ENCODE data around the gene PTGDS. TPM values are rescaled to one million over a fixed set of nuclear protein-coding genes. Genes with fewer than 3 reads are reported as not detected.

PTGDS gene
- total RNA-seq, 1 experiment from 2014 or later, result 1.1 TPM

GRCh38 chr9:136957901-136958300 is 19.4 kb upstream of the PTGDS start:
- TF ChIP-seq, protein P1, sequence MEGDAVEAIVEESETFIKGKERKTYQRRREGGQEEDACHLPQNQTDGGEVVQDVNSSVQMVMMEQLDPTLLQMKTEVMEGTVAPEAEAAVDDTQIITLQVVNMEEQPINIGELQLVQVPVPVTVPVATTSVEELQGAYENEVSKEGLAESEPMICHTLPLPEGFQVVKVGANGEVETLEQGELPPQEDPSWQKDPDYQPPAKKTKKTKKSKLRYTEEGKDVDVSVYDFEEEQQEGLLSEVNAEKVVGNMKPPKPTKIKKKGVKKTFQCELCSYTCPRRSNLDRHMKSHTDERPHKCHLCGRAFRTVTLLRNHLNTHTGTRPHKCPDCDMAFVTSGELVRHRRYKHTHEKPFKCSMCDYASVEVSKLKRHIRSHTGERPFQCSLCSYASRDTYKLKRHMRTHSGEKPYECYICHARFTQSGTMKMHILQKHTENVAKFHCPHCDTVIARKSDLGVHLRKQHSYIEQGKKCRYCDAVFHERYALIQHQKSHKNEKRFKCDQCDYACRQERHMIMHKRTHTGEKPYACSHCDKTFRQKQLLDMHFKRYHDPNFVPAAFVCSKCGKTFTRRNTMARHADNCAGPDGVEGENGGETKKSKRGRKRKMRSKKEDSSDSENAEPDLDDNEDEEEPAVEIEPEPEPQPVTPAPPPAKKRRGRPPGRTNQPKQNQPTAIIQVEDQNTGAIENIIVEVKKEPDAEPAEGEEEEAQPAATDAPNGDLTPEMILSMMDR (IDR thresholded peaks at IDR 0.05; ENCODE audit: unreplicated experiment), result no peak
- intact Hi-C loops (cut with micrococcal nuclease), result no loop called here
- POLR2A ChIA-PET, result no interaction called here
- CTCF ChIA-PET, result interaction anchor here (0.6 kb wide), 1 partner anchor 88 kb away, joined by 3 read pairs; no protein-coding TSS in a partner anchor
- Mint-ChIP-seq H3K4me1 (ENCODE audit: insufficient read depth, unreplicated experiment) (peaks cover 8% of the 10 kb centered on the region), H3K27me3 (ENCODE audit: insufficient read depth, unreplicated experiment) (no peaks in the 10 kb centered on the region), H3K27ac (ENCODE audit: low read depth, unreplicated experiment) (no peak overlapping the region), H3K4me3 (ENCODE audit: unreplicated experiment) (no peak overlapping the region), H3K36me3 (ENCODE audit: insufficient read depth, unreplicated experiment) (peaks cover 1% of the 10 kb centered on the region), H3K9me3 (ENCODE audit: unreplicated experiment) (peaks cover 10% of the 10 kb centered on the region)
- no peak for DNase-seq (ENCODE audit: unreplicated experiment)
- no TSS peak for BruUV-seq (replicated peaks)

- Mint-ChIP-seq H3K4me3 (ENCODE audit: unreplicated experiment) (no peak overlapping the region), H3K4me1 (ENCODE audit: insufficient read depth, unreplicated experiment) (peaks cover 10% of the 10 kb centered on the region), H3K27me3 (ENCODE audit: insufficient read depth, unreplicated experiment) (no peaks in the 10 kb centered on the region), H3K27ac (ENCODE audit: low read depth, unreplicated experiment) (peak overlapping the region; percentile 12), H3K9me3 (ENCODE audit: unreplicated experiment) (peaks cover 10% of the 10 kb centered on the region), H3K36me3 (ENCODE audit: insufficient read depth, unreplicated experiment) (peaks cover 7% of the 10 kb centered on the region)
- ChIA-PET POLR2A (no interaction called here), CTCF (no interaction called here)
- no TSS peak for BruUV-seq (replicated peaks)
- TF ChIP-seq, protein P1 (IDR thresholded peaks at IDR 0.05; ENCODE audit: unreplicated experiment), result no peak
- intact Hi-C loops (cut with micrococcal nuclease), result no loop called here
- DNase-seq (ENCODE audit: unreplicated experiment), result no peak
Observed at GRCh38 chr9:136958473-136958872, 18.8 kb upstream of the PTGDS start.

DNA sequence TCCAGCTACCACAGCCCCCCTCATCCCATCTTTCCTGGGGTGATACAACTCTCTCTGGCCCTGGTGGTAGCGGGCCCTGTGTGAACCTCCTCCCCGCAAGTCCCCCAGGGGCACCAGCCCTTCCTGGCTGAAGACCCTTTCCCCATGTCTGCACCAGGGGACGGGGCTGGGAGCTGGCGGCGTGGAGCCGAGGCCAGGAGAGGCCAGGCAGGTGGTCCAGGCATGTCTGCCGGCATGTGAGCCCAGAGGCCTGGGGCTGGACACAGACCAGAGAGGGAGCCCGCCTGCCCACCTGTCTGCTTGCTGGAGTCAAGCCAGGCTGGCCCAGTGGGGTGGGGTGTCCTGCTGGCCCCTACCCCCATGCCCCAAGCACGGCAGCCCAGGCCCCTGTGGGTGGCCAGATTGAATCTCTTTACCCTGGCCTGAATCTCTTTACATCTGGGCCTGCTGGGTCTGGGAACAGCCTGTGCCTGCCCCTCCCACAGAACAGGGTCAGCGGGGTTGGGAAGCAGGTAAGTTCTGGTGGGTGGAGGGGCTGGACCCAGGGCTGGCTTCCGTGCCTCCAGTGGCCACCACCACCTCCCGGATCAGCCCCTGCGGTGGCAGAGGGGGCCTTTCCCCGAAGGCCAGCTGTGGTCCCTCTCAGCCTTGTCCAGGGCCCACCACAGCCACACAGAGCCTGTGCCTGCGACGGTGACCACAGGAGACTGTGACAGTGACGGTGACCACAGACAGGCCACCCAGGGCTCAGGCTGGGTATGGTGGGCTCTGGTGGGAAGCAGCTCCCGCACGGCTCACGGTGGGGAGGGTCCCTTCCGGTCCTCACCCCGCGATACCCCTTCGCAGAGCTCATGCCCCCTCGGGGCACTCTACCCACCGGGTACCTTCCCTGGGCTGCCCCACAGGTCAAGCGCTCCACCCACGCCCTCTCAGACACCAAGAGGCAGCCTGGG is 18.1 kb upstream of the PTGDS start:
- Mint-ChIP-seq H3K9me3 (ENCODE audit: unreplicated experiment) (peaks cover 10% of the 10 kb centered on the region), H3K27me3 (ENCODE audit: insufficient read depth, unreplicated experiment) (no peaks in the 10 kb centered on the region), H3K4me3 (ENCODE audit: unreplicated experiment) (no peak overlapping the region), H3K27ac (ENCODE audit: low read depth, unreplicated experiment) (peak overlapping the region; percentile 12), H3K4me1 (ENCODE audit: insufficient read depth, unreplicated experiment) (peaks cover 10% of the 10 kb centered on the region), H3K36me3 (ENCODE audit: insufficient read depth, unreplicated experiment) (peaks cover 7% of the 10 kb centered on the region)
- POLR2A ChIA-PET, result interaction anchor here (0.8 to 1.5 kb wide), 2 partner anchors 11 to 180 kb away, joined by 3 to 5 read pairs; partner anchors contain the start of gene GRIN1
- no peak for DNase-seq (ENCODE audit: unreplicated experiment)
- intact Hi-C loops (cut with micrococcal nuclease), result no loop called here
- no TSS peak for BruUV-seq (replicated peaks)
- TF ChIP-seq, protein P1 (IDR thresholded peaks at IDR 0.05; ENCODE audit: unreplicated experiment), result no peak
- CTCF ChIA-PET, result interaction anchor here (0.7 to 1.1 kb wide), 3 partner anchors 70 to 76 kb away, joined by 3 read pairs; no protein-coding TSS in a partner anchor

DNA sequence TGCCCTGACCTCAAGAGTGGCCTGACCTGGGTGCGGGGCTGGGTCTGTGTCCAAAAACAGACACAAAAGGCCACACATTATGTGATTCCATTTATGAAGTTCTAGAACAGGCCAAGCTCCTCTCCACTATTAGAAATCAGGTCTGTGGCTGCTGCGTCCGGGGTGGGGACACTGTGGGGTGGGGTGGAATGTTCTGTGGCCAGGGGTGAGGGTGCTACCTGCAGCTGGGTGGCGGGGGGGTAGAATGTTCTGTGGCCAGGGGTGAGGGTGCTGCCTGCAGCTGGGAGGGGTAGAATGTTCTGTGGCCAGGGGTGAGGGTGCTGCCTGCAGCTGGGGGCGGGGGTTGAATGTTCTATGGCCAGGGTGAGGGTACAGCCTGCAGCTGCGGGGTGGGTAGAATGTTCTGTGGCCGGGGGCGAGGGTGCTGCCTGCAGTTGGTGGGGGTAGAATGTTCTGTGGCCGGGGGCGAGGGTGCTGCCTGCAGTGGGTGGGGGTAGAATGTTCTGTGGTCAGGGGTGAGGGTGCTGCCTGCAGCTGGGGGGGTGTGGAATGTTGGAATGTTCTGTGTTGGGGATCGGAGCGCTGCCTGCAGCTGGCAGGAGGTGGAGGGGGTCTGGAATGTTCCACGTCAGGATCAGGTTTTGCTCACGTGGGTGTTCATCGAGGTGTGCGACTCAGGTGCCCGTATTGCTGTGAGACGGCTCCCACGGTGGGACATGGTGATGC is 16.9 kb upstream of the PTGDS start:
- CTCF ChIA-PET, result interaction anchor here (1.1 kb wide), 2 partner anchors 69 to 75 kb away, joined by 3 read pairs; no protein-coding TSS in a partner anchor
- TF ChIP-seq, protein P1 (IDR thresholded peaks at IDR 0.05; ENCODE audit: unreplicated experiment), result no peak
- BruUV-seq (replicated peaks), result no TSS peak
- intact Hi-C loops (cut with micrococcal nuclease), result no loop called here
- DNase-seq (ENCODE audit: unreplicated experiment), result no peak
- Mint-ChIP-seq H3K36me3 (ENCODE audit: insufficient read depth, unreplicated experiment) (peaks cover 7% of the 10 kb centered on the region), H3K4me3 (ENCODE audit: unreplicated experiment) (no peak overlapping the region), H3K27me3 (ENCODE audit: insufficient read depth, unreplicated experiment) (no peaks in the 10 kb centered on the region), H3K27ac (ENCODE audit: low read depth, unreplicated experiment) (no peak overlapping the region), H3K9me3 (ENCODE audit: unreplicated experiment) (peaks cover 10% of the 10 kb centered on the region), H3K4me1 (ENCODE audit: insufficient read depth, unreplicated experiment) (peaks cover 10% of the 10 kb centered on the region)
- POLR2A ChIA-PET, result interaction anchor here (1.5 kb wide), 1 partner anchor 12 kb away, joined by 5 read pairs; no protein-coding TSS in a partner anchor
